Neutrophil (primary cell): Measurements from ENCODE around the gene WNT9A.
"Not testable (repeated sequence)": the region's sequence is repeated elsewhere in the genome, so short reads cannot be mapped to it uniquely, and the experiment has no call there.

Source experiments
- H3K27ac ChIP-seq: fragments of 200-600 bp; sonication (generic); 2 replicates; pipeline ENCODE4 v1.5.1; 2016; ENCODE audit warnings: mild to moderate bottlenecking, moderate library complexity
- H3K27me3 ChIP-seq: fragments of 200-600 bp; sonication (generic); 2 replicates; pipeline ENCODE4 v1.6.0; 2016; ENCODE audit warnings: mild to moderate bottlenecking
- H3K36me3 ChIP-seq: fragments of 200-600 bp; sonication (generic); 2 replicates; pipeline ENCODE4 v1.5.1; 2017
- H3K4me1 ChIP-seq, 2 experiments: fragments of 200-600 bp in 1 of 2; sonication (generic) in 1 of 2; 1 replicate in 1 of 2; 2 replicates in 1 of 2; pipeline versions ENCODE4 v1.5.1 to v1.6.1; 2013 to 2016; ENCODE audit warnings: low read depth in 1 of 2, low read length in 1 of 2, mild to moderate bottlenecking in 1 of 2, moderate library complexity in 1 of 2; ENCODE audit not compliant: control insufficient read depth in 1 of 2, insufficient read depth in 1 of 2
- H3K4me3 ChIP-seq, 2 experiments: fragments of 200-600 bp in 1 of 2; sonication (generic) in 1 of 2; 1 replicate in 1 of 2; 2 replicates in 1 of 2; pipeline ENCODE4 v1.5.1; 2013 to 2016; ENCODE audit warnings: low read depth in 1 of 2, low read length in 1 of 2, mild to moderate bottlenecking in 1 of 2, moderate library complexity in 1 of 2
- H3K9me3 ChIP-seq: fragments of 200-600 bp; sonication (generic); 2 replicates; pipeline ENCODE4 v1.5.1; 2016
- CTCF ChIP-seq: fragments of 200-600 bp; sonication (generic); IDR thresholded peaks from 2 replicates; pipeline ENCODE4 v1.5.1; 2016; ENCODE audit warnings: antibody characterized with exemption

WNT9A gene

GRCh38 chr1:227947676-227948492 is at the start of gene WNT9A:
WNT9A (minus strand) TSS chr1:227947932; CDS start chr1:227947887, 45 bp downstream.
- H3K27me3 ChIP-seq, result peaks cover 86% of the 10 kb centered on the region
- H3K4me1 ChIP-seq, result peaks cover 6 to 9% of the 10 kb centered on the region in 2 experiments
- no peaks in the 10 kb centered on the region for H3K36me3 ChIP-seq
- no peak within 1 kb of the TSS for H3K27ac ChIP-seq
- H3K4me3 ChIP-seq, result no peak within 1 kb of the TSS
- H3K9me3 ChIP-seq, result no peaks in the 10 kb centered on the region
- no peak for TF ChIP-seq CTCF

- H3K4me1 ChIP-seq, result no peaks in the 10 kb centered on the region
- H3K36me3 ChIP-seq, result no peaks in the 10 kb centered on the region
- H3K27me3 ChIP-seq, result peaks cover 29% of the 10 kb centered on the region
- H3K4me3 ChIP-seq, result no peak overlapping the region
- no peaks in the 10 kb centered on the region for H3K9me3 ChIP-seq
- no peak overlapping the region for H3K27ac ChIP-seq
- no peak for TF ChIP-seq CTCF
These were observed 48.6 kb upstream of the WNT9A start for GRCh38 chr1:227996187-227996950.

DNA sequence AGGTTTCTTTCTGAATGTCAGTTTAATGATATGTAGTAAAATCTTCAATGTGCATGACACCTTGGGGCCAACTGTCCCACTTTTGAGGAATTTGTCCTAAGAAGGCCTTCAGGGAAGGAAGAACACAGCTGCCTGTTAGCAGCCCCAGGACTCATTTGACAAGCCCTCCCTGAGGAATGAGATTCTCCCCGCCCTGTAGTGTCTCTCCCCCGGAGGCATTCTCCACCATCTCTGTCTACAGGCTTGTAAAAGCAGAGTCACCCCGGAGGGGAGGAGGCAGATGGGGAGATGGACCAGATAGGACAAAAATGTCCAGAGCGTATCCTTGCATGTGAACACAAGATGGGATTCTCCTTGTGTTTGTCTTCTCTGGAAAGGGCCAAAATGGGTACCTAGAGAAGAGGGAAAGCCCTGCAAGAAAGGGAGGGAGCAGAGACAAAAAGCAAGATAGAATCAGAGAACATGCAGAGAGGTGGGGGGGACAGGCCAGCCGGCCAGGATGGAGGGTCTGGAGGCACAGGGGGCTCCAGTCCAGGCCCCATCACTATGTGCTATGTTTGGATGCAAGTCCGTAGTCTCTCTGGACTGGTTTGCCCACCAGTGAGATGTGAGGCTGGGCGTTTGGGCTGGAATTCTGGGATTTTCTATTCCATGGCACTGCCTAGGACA is 47.0 kb upstream of the WNT9A start:
- TF ChIP-seq CTCF, result no peak
- Histone ChIP-seq H3K4me3 (no peak overlapping the region), H3K36me3 (no peaks in the 10 kb centered on the region), H3K4me1 (no peaks in the 10 kb centered on the region), H3K27me3 (peaks cover 24% of the 10 kb centered on the region), H3K9me3 (no peaks in the 10 kb centered on the region), H3K27ac (no peak overlapping the region)

GRCh38 chr1:227987181-227987580 is 39.4 kb upstream of the WNT9A start:
- H3K9me3 ChIP-seq, result no peaks in the 10 kb centered on the region
- H3K36me3 ChIP-seq, result no peaks in the 10 kb centered on the region
- H3K27me3 ChIP-seq, result peaks cover 44% of the 10 kb centered on the region
- no peak for TF ChIP-seq CTCF
- no peak overlapping the region for H3K4me3 ChIP-seq
- H3K4me1 ChIP-seq, result no peaks in the 10 kb centered on the region
- H3K27ac ChIP-seq, result no peak overlapping the region

DNA sequence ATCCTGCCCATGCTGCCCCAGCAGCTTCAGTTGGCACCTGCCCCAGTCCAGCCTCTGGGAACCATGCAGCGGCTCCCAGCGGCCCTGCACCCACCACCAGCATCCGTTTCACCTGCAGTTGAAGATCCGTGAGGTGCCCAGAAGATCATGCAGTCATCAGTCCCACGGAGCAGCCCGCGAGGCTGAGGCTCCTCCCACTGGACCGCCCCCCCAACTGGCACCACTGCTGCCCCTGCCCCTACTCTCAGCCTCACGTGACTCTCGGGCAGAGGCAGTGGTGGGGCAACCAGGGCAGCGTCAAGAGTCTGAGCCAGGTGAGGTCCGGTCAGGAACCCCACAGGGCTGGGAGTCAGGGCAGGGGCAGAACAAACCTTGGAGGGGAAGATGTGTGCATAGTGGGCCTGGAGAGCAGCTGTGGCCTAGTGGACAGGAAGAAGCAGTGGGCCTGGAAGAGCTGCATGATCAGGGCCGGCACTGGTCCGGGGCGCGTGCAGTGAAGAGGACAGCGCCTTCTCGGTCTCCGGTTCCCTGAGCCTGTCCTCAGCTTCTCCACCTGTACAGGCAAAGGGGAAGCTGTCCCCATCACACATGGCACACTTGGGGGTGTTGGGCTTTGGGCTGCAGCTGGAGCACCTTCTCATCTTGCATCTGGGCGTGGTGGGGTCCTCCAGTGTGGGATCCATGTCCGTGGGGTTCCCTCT is 28.0 kb upstream of the WNT9A start:
- not testable (repeated sequence) for H3K36me3 ChIP-seq, H3K27ac ChIP-seq, H3K27me3 ChIP-seq, H3K9me3 ChIP-seq, H3K4me1 ChIP-seq, H3K4me3 ChIP-seq

DNA sequence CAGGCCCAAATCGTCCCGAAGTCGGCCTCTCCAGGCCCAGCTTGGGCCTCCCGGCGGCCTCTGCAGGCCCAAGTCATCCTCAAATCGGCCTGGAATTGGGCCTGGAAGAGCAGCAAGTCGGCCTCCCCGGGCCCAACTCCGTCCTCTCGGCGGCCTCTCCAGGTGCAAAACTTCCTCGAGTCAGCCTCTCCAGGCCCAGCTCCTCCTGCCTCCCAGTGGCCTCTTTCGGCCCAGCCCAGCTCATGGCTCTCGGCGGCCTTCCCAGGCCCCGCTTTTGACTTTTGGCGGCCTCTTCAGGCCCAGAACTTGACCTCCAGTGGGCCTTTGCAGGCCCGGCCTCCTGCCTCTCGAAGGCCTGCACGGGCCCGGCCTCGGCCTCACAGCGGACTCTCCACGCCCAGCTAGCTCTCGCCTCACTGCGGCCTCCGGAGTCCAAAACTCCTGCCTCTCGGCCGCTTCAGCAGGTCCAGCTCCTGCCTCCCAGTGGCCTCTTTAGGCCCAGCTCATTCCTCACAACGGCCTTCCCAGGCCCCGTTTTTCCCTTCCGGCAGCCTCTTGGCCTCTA is 26.1 kb upstream of the WNT9A start:
- H3K36me3 ChIP-seq, H3K4me1 ChIP-seq, H3K27me3 ChIP-seq, H3K9me3 ChIP-seq, H3K4me3 ChIP-seq, H3K27ac ChIP-seq: not testable (repeated sequence)

- not testable (repeated sequence) for H3K36me3 ChIP-seq, H3K4me1 ChIP-seq, H3K4me3 ChIP-seq, H3K27ac ChIP-seq, H3K9me3 ChIP-seq, H3K27me3 ChIP-seq
These were observed 25.2 kb upstream of the WNT9A start for GRCh38 chr1:227972843-227973374.

- not testable (repeated sequence) for H3K27ac ChIP-seq, H3K4me1 ChIP-seq, H3K27me3 ChIP-seq, H3K4me3 ChIP-seq, H3K9me3 ChIP-seq, H3K36me3 ChIP-seq
These were observed 24.5 kb upstream of the WNT9A start for GRCh38 chr1:227972283-227972679.
